ENCODE results near the gene FDX2. TPM values are rescaled to one million over a fixed set of nuclear protein-coding genes. Genes with fewer than 3 reads are reported as not detected.

FDX2 gene
- total and polyA plus RNA-seq, 4 donors = 5.8 to 18.7 (median 10.0) TPM

GRCh38 chr19:10321417-10321797 is 5.6 kb upstream of the FDX2 start:
- Histone ChIP-seq H3K4me3 (ENCODE audit: low read depth in 1 of 3, low read length in 3 of 3) (no peak overlapping the region), H3K36me3 (ENCODE audit: control insufficient read depth in 4 of 4, insufficient read depth in 3 of 4, low read depth in 1 of 4, low read length in 3 of 4) (peaks cover 19 to 68% (median 38%) of the 10 kb centered on the region in 4 donors), H3K4me1 (ENCODE audit: control insufficient read depth in 4 of 4, insufficient read depth in 4 of 4, low read length in 3 of 4) (peaks cover 0 to 4% (median 3%) of the 10 kb centered on the region in 4 donors), H3K27me3 (ENCODE audit: control insufficient read depth in 4 of 4, insufficient read depth in 4 of 4, low read length in 3 of 4) (no peaks in the 10 kb centered on the region), H3K27ac (ENCODE audit: low read depth in 1 of 2, low read length in 2 of 2) (no peak overlapping the region), H3K9me3 (ENCODE audit: control insufficient read depth in 4 of 4, low read length in 3 of 4) (no peaks in the 10 kb centered on the region), H3K9ac (ENCODE audit: low read depth in 1 of 2, low read length in 2 of 2) (no peak overlapping the region)
- no peak for DNase-seq (ENCODE audit: low spot score)
- 91% methylated on average over 11 of the region's 11 CpGs for WGBS
- TF ChIP-seq TAF1 (conservative IDR thresholded peaks at IDR 0.05) = no peak
- no peak for TF ChIP-seq HNF4A (conservative IDR thresholded peaks at IDR 0.05)
- no peak for TF ChIP-seq ZBTB33 (IDR thresholded peaks at IDR 0.05)
- TF ChIP-seq, protein P1, sequence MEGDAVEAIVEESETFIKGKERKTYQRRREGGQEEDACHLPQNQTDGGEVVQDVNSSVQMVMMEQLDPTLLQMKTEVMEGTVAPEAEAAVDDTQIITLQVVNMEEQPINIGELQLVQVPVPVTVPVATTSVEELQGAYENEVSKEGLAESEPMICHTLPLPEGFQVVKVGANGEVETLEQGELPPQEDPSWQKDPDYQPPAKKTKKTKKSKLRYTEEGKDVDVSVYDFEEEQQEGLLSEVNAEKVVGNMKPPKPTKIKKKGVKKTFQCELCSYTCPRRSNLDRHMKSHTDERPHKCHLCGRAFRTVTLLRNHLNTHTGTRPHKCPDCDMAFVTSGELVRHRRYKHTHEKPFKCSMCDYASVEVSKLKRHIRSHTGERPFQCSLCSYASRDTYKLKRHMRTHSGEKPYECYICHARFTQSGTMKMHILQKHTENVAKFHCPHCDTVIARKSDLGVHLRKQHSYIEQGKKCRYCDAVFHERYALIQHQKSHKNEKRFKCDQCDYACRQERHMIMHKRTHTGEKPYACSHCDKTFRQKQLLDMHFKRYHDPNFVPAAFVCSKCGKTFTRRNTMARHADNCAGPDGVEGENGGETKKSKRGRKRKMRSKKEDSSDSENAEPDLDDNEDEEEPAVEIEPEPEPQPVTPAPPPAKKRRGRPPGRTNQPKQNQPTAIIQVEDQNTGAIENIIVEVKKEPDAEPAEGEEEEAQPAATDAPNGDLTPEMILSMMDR (IDR thresholded peaks at IDR 0.05; ENCODE audit: low read depth, low read length, missing input control) = no peak
- TF ChIP-seq REST (IDR thresholded peaks at IDR 0.05) = no peak
- no peak for TF ChIP-seq GABPA (IDR thresholded peaks at IDR 0.05 in 1 of 2, conservative IDR thresholded peaks at IDR 0.05 in 1 of 2)
- no peak for TF ChIP-seq HNF4G (IDR thresholded peaks at IDR 0.05)
- TF ChIP-seq NR2F2 (IDR thresholded peaks at IDR 0.05) = no peak
- no peak for TF ChIP-seq JUND (IDR thresholded peaks at IDR 0.05)
- TF ChIP-seq YY1 (IDR thresholded peaks at IDR 0.05) = no peak
- TF ChIP-seq SP1 (IDR thresholded peaks at IDR 0.05) = no peak
- TF ChIP-seq RXRA (IDR thresholded peaks at IDR 0.05) = no peak
- no peak for TF ChIP-seq FOXA1 (IDR thresholded peaks at IDR 0.05)
- no peak for TF ChIP-seq RAD21 (IDR thresholded peaks at IDR 0.05)

GRCh38 chr19:10320602-10321416 is 5.0 kb upstream of the FDX2 start:
- H3K9ac ChIP-seq (ENCODE audit: low read depth in 1 of 2, low read length in 2 of 2) = no peak overlapping the region
- H3K36me3 ChIP-seq (ENCODE audit: control insufficient read depth in 4 of 4, insufficient read depth in 3 of 4, low read depth in 1 of 4, low read length in 3 of 4) = peaks cover 19 to 68% (median 38%) of the 10 kb centered on the region in 4 donors
- no peak overlapping the region for H3K27ac ChIP-seq (ENCODE audit: low read depth in 1 of 2, low read length in 2 of 2)
- H3K4me1 ChIP-seq (ENCODE audit: control insufficient read depth in 4 of 4, insufficient read depth in 4 of 4, low read length in 3 of 4) = peaks cover 0 to 8% (median 4%) of the 10 kb centered on the region in 4 donors
- DNase-seq (ENCODE audit: low spot score) = no peak
- no peak overlapping the region for H3K4me3 ChIP-seq (ENCODE audit: low read depth in 1 of 3, low read length in 3 of 3)
- TF ChIP-seq YY1 (IDR thresholded peaks at IDR 0.05) (no peak), FOXA1 (IDR thresholded peaks at IDR 0.05) (no peak), RAD21 (IDR thresholded peaks at IDR 0.05) (no peak)
- no peaks in the 10 kb centered on the region for H3K27me3 ChIP-seq (ENCODE audit: control insufficient read depth in 4 of 4, insufficient read depth in 4 of 4, low read length in 3 of 4)
- no peaks in the 10 kb centered on the region for H3K9me3 ChIP-seq (ENCODE audit: control insufficient read depth in 4 of 4, low read length in 3 of 4)
- WGBS = 95% methylated on average over 32 of the region's 32 CpGs
